HG03045 (cell line): Measurements from ENCODE around the gene RNASET2.
"Not testable (repeated sequence)": the region's sequence is repeated elsewhere in the genome, so short reads cannot be mapped to it uniquely, and the experiment has no call there.

Experiments used
- ATAC-seq: cut with Tn5 transposase; IDR thresholded peaks from one replicate; pipeline ENCODE4 v1.9.1; 2021; ENCODE audit warnings: mild to moderate bottlenecking, moderate library complexity; ENCODE audit not compliant: unreplicated experiment

The RNASET2 gene

GRCh38 chr6:166905505-166906134 lies 50.7 kb downstream of the RNASET2 start:
- no peak for ATAC-seq

DNA sequence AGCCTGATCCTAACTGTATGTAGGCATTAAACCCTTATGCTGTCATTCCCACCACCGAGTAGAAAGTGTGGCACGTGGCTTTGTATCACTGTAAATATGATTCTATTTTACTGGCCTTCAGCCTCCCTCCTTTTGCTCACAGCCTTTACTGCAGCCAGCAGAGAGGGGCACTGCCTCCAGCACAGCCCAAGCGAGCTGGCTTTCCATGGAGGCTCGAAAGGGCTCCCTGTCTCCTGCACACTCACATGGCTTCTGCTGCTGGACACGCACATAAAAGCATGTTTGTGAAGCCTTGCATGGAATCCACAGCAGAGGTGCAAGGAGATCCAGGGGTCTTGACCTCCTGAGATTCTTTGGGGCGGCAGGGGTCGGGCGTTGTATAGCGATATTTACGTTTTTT lies 51.3 kb downstream of the RNASET2 start:
- no peak for ATAC-seq

GRCh38 chr6:166904101-166904746 lies 52.1 kb downstream of the RNASET2 start:
- no peak for ATAC-seq

DNA sequence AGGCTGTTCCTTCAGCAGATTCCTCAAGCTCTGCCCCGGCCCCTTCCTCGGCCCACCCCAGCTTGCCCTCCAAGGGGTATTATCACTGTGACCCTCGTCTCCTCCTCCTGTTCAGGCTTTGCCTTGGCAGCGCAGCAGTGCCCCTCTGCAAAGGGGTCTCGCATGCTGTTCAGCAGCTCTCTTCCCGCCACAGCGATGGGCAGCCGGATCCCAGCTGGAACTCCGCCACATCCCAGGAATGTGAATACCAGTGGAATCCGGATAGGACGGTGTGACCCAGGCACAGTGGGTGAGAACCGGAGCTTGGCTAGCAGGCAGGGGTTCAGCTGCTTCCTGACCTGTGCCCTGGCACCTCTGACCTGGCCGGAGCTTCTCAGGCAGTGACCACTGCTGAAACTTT lies 52.9 kb downstream of the RNASET2 start:
- no peak for ATAC-seq

DNA sequence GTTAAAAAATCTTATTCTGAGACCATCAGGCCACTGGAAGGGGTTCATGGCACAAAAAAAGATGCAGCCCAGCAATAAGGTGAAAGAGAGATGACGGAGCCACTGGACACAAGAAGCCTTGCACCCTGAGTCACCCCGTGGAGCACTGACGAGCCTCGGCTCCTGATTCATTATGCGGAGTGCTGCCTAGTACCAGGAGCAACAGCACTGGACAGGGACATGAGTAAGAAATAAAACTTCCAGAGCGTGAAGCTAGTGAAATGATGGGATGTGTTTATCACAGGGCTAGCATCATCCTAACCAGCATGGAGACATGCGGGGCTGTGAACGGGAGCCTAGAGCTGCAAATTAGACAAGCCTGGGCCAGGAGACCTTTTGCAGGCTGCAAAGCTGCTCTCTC lies 53.3 kb downstream of the RNASET2 start:
- no peak for ATAC-seq

GRCh38 chr6:166902211-166902755 lies 54.1 kb downstream of the RNASET2 start:
- ATAC-seq: no peak

- ATAC-seq: no peak
Measured at GRCh38 chr6:166901626-166902025, 54.7 kb downstream of the RNASET2 start.

DNA sequence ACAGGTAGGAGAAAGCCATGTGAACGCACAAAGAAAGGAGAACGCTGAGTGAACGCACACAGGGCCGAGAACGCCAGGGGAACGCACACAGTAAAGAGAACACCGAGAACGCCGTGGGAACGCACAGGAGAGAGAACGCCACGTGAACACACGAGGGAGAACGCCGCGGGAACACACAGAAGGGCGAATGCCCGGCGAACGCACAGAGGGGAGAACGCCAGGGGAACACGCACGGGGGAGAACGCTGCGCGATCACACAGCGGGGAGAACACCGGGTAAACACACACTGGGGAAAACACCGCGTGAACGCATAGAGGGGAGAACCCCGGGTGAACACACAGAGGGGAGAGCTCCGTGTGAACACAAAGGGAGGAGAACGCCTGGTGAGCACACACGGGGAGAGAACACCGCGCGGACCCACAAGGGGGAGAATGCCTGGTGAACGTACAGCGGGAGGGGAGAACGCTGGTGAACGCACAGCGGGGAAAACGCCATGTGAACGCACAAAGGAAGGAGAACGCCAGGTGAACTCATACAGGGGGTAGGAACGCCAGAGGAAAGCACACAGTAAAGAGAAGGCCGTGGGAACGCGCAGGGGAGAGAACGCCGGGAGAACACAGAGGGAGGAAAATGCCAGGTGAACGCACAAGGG lies 55.3 kb downstream of the RNASET2 start:
- no peak for ATAC-seq

DNA sequence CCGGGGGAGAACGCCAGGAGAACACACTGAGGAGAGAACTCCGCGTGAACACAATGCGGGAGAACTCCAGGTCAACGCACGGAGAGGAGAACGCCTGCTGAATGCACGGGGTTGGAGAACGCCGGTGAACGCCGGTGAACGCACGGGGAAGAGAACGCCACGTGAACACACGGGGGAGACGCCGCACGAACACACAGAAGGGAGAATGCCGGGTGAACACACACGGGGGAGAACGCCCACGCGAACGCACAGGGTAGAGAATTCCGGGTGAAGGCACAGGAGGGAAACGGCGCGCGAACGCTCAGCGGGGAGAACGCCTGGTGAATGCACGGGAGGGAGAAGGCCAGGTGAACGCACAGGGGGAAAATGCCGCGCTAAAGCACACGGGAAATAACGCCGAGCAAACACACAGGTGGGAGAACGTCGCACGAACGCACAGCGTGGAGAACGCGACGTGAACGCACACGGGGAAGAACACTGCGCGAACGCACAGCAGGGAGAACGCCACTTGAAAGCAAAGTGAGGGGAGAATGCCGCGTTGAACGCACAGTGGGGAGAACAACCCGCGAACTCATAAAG lies 56.1 kb downstream of the RNASET2 start:
- no peak for ATAC-seq

- no peak for ATAC-seq
Measured at GRCh38 chr6:166898910-166899309, 57.4 kb downstream of the RNASET2 start.

GRCh38 chr6:166894614-166895013 lies 61.7 kb downstream of the RNASET2 start:
- ATAC-seq: not testable (repeated sequence)

GRCh38 chr6:166892472-166892871 lies 63.9 kb downstream of the RNASET2 start:
- not testable (repeated sequence) for ATAC-seq

DNA sequence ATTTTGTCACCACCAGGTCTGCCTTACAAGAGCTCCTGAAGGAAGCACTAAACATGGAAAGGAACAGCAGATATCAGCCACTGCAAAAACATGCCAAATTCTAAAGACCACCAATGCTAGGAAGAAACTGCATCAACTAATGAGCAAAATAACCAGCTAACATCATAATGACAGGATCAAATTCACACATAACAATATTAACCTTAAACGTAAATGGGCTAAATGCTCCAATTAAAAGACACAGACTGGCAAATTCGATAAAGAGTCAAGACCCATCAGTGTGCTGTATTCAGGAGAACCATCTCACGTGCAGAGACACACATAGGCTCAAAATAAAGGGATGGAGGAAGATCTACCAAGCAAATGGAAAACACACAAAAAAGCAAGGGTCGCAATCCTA lies 69.6 kb downstream of the RNASET2 start:
- not testable (repeated sequence) for ATAC-seq

DNA sequence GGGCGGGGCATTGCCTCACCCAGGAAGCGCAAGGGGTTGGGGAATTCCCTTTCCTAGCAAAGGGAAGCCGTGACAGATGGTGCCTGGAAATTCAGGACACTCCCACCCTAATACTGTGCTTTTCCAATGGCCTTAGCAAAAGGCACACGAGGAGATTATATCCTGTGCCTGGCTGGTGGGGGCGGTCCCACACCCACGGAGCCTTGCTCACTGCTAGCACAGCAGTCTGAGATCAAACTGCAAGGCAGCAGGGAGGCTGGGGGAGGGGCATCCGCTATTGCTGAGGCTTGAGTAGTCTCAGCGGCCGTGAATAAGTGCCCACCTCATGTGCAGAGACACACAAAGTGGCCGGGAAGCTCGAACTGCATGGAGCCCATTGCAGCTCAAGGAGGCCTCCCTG lies 71.4 kb downstream of the RNASET2 start:
- ATAC-seq: not testable (repeated sequence)

DNA sequence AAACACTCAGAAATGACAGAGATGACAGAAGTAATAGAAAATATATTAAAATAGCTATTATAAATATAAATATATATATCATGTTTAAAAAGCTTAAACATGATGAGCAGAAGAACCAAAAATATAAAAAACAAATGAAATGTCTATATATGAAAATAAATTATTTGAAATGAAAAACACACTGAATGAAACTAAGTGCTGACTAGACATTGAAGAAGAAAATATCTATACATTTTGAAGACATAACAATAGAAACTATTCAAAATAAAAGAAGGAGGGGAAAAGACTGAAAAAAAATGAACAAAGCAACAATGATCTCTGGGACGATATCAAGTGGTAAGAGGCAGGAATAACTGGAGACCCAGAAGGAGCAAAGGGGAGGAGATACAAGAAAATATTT lies 76.8 kb downstream of the RNASET2 start:
- ATAC-seq: no peak
